HCT116 (cell line): ENCODE data around the gene KYNU.

Experiments used
- CTCF ChIP-seq, 3 experiments: fragments of 200-600 bp in 1 of 3; sonication (generic) in 1 of 3; IDR thresholded peaks in 2 of 3; conservative IDR thresholded peaks in 1 of 3; 2 replicates each; pipeline ENCODE4 v1.5.1; 2012 to 2017; ENCODE audit warnings: low read depth in 2 of 3, low read length in 2 of 3, antibody characterized with exemption in 1 of 3, borderline replicate concordance in 1 of 3, control low read depth in 1 of 3, mild to moderate bottlenecking in 1 of 3, mixed read lengths in 1 of 3, mixed run types in 1 of 3, moderate library complexity in 1 of 3; ENCODE audit not compliant: insufficient read depth in 1 of 3
- POLR2A ChIP-seq: IDR thresholded peaks from 2 replicates; pipeline ENCODE4 v1.7.0; 2011; ENCODE audit warnings: borderline replicate concordance; ENCODE audit not compliant: insufficient read depth, insufficient read length; ENCODE audit errors: extremely low read depth
- POLR2AphosphoS5 ChIP-seq: IDR thresholded peaks from 2 replicates; pipeline ENCODE4 v1.6.1; 2011; ENCODE audit warnings: mild to moderate bottlenecking, low read depth, low read length, moderate library complexity

GRCh38 chr2:142997231-142997630 lies 119.8 kb downstream of the KYNU start:
- TF ChIP-seq CTCF (IDR thresholded peaks at IDR 0.05 in 2 of 3, conservative IDR thresholded peaks at IDR 0.05 in 1 of 3; ENCODE audit: borderline replicate concordance in 1 of 3, insufficient read depth in 1 of 3, low read depth in 2 of 3, low read length in 2 of 3): no peak
- TF ChIP-seq POLR2AphosphoS5: no peak
- TF ChIP-seq POLR2A: no peak
